Activated T-helper 9 cell treated with anti-CD3 and anti-CD28 coated beads, Interleukin-2, amount 50 U/mL, for 16 hours (primary cell): ENCODE data around the gene MMRN1.

ENCODE experiments used
- DNase-seq: peaks from one replicate; pipeline ENCODE4 v3.0.0-alpha.2; 2020; ENCODE audit warnings: low read depth

Gene MMRN1

DNA sequence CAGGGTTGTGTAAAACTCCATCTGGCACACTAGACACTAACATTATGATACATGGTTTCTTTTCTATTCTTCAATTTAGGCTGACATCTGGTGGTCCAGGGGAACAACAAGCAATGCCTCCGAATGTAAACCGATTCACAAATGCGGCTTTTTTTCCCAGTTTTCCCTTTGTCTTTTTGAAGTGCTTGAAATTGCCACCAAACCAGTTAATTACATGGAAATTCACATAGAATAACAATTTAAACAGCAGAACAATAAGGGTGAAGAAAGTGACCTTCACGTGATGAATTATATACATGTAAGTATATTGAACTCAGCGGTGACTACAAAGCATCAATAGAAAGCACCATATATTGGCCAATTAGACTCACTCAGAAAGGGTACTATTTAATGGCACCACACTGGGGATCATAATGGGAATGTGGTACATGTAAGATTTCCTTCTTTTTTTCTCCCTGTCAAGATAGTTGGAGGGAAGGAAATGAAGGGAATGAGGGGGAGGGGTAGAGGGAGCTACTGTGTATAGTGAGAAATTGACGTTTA is 103.9 kb downstream of the MMRN1 start:
- DNase-seq: no peak

DNA sequence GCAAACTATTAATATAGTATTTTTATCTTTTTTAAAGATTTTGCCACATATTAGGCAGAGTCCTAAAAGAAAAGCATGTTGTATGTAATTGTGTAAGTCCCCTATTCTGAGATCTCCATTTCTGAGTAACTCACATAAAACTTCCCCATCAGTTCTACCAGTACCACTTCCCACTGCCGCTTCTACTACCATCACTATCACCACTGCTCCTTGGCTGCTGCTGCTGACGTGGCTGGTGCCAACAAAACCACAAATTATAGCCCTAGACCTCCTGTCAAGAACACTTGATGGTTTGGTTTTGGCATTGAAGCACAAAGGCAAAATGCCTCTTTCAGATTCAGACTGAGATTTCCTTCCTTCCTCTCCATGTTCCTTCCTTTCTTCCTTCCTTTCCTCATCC is 106.4 kb downstream of the MMRN1 start:
- no peak for DNase-seq

DNA sequence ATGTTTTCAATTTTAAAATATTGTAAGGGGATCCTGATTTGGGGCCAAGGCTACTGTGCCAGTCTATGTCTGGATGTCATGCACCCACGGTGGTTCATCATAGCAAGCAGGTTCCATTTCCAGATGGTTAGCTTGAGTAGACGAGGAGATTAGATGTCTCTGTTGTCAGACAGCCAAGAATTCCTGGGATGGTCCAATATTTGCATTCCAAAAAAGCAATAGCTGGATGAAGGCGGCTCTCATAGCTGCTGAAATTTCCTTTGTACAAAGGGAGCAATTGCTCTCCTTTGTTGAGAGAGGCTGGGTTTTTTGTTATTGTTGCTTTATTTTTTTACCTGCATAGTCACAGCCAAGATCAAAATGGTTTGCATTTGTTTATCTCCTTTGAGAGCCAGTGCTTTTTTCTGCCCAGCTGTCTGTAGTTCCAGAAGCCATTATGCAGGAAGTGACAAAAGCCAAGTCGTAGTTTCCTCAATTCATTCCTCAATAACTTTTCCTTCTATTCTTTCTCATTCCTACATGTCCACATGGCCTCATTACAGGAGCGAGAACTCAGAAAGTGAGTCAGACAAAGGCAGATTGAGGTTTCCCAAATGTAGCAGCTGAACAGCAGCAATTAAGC is 107.9 kb downstream of the MMRN1 start:
- DNase-seq: no peak
